Mesendoderm (in vitro differentiated cells): Measurements from ENCODE around the gene LRP11.
"Not testable (repeated sequence)": the region's sequence is repeated elsewhere in the genome, so short reads cannot be mapped to it uniquely, and the experiment has no call there.

Experiments used
- DNase-seq: peaks from one replicate; pipeline ENCODE4 v3.0.0; 2013
- H2AK5ac ChIP-seq: 2 replicates; pipeline ENCODE4 v1.6.1; 2013; ENCODE audit warnings: low read length, inconsistent platforms
- H2BK120ac ChIP-seq: 2 replicates; pipeline ENCODE4 v1.6.1; 2013; ENCODE audit warnings: low read depth, mild to moderate bottlenecking, low read length, moderate library complexity, mixed read lengths
- H2BK15ac ChIP-seq: replicated peaks from 2 replicates; pipeline ENCODE4 v1.6.1; 2013; ENCODE audit warnings: low read depth, mild to moderate bottlenecking, moderate library complexity
- H2BK5ac ChIP-seq: 2 replicates; pipeline ENCODE4 v1.6.1; 2013; ENCODE audit warnings: low read length, inconsistent platforms
- H3K18ac ChIP-seq: 2 replicates; pipeline ENCODE4 v1.6.1; 2013; ENCODE audit warnings: mild to moderate bottlenecking, low read length, mixed read lengths
- H3K23ac ChIP-seq: one replicate; pipeline ENCODE4 v1.6.1; 2013; ENCODE audit warnings: low read length
- H3K27ac ChIP-seq: 2 replicates; pipeline ENCODE4 v1.5.1; 2013; ENCODE audit warnings: low read depth, mild to moderate bottlenecking, inconsistent platforms, low read length, moderate library complexity
- H3K27me3 ChIP-seq: 2 replicates; pipeline ENCODE4 v1.6.1; 2013; ENCODE audit warnings: low read length, control low read depth, mild to moderate bottlenecking, inconsistent platforms; ENCODE audit not compliant: insufficient read depth, poor library complexity
- H3K36me3 ChIP-seq: 2 replicates; pipeline ENCODE4 v1.6.1; 2013; ENCODE audit warnings: low read length, inconsistent platforms; ENCODE audit not compliant: control insufficient read depth, insufficient read depth
- H3K4ac ChIP-seq: one replicate; pipeline ENCODE4 v1.6.1; 2013; ENCODE audit warnings: low read depth, mild to moderate bottlenecking, low read length, moderate library complexity
- H3K4me1 ChIP-seq: 2 replicates; pipeline ENCODE4 v1.6.1; 2013; ENCODE audit warnings: low read depth, low read length, inconsistent platforms; ENCODE audit not compliant: control insufficient read depth
- H3K4me2 ChIP-seq: 2 replicates; pipeline ENCODE4 v1.6.1; 2013; ENCODE audit warnings: low read length
- H3K4me3 ChIP-seq: 2 replicates; pipeline ENCODE4 v1.5.1; 2013; ENCODE audit warnings: mild to moderate bottlenecking, low read length
- H3K56ac ChIP-seq: one replicate; pipeline ENCODE4 v1.6.1; 2013; ENCODE audit warnings: low read length
- H3K79me1 ChIP-seq: 2 replicates; pipeline ENCODE4 v1.6.1; 2013; ENCODE audit warnings: low read length, inconsistent platforms
- H3K79me2 ChIP-seq: 2 replicates; pipeline ENCODE4 v1.6.1; 2013; ENCODE audit warnings: mild to moderate bottlenecking, low read length; ENCODE audit not compliant: control insufficient read depth, insufficient read depth
- H3K9ac ChIP-seq: 2 replicates; pipeline ENCODE4 v1.6.1; 2013; ENCODE audit warnings: low read length, inconsistent platforms
- H4K5ac ChIP-seq: one replicate; pipeline ENCODE4 v1.6.1; 2013; ENCODE audit warnings: low read length
- H4K8ac ChIP-seq: one replicate; pipeline ENCODE4 v1.6.1; 2013; ENCODE audit warnings: low read depth, mild to moderate bottlenecking, control low read depth, low read length, moderate library complexity
- WGBS: extraction: QIAGEN DNeasy Blood & Tissue Kit; methylation state at CpG from one replicate; pipeline ENCODE4 v1.1.7; 2013; ENCODE audit warnings: low lambda C conversion rate, missing lambda C conversion rate; ENCODE audit not compliant: insufficient coverage; ENCODE audit errors: extremely low coverage; 5-methylcytosine and 5-hydroxymethylcytosine counted together

The LRP11 gene

DNA sequence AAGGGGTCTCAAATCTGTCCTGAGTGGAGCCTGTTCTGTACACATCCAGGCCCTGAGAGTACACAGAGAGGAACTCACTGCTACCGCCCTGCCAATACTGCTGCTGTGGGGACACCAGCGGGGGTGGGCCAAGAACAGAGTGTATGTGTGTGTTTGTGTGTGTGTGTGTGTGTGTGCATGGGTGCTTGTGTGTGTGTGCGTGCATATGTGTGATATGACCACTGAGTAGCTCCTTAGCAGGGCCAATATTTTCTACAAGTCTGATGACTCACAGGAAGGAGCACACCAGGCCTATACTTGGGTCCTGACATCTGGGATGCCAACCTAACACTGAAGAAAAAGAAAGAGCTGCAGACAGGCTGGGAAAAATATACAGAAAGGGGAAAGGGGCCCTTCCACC is 32.3 kb upstream of the LRP11 start:
- H3K18ac ChIP-seq: no peak overlapping the region
- H3K27ac ChIP-seq: no peak overlapping the region
- H3K27me3 ChIP-seq: no peaks in the 10 kb centered on the region

DNA sequence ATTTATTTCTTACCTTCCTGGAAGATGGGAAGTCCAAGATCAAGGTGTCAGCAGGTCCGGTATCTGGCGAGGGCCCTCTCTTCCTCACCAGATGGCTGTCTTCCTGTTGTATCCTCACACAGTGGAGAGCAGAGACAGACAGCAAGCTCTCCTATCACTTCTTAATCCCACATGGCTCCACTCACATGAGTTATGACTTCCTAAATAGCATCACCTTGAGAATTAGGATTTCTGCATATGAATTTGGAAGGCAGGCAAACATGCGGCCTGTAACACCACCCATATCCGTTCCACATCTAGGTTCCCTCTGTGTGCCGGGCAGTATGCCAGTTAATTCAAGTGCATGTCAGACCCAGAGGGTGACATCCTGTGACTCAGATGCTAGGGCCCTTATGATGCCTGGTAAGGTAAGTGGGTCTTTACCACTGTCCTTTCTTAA is 31.7 kb upstream of the LRP11 start:
- no peak overlapping the region for H2BK15ac ChIP-seq
- no peak overlapping the region for H2BK5ac ChIP-seq
- no peak overlapping the region for H3K23ac ChIP-seq
- H2AK5ac ChIP-seq: no peak overlapping the region
- H3K79me1 ChIP-seq: no peaks in the 10 kb centered on the region
- H4K5ac ChIP-seq: no peak overlapping the region
- no peak overlapping the region for H3K4me2 ChIP-seq
- H3K4me3 ChIP-seq: no peak overlapping the region
- no peak overlapping the region for H3K56ac ChIP-seq
- no peaks in the 10 kb centered on the region for H3K36me3 ChIP-seq
- no peaks in the 10 kb centered on the region for H3K27me3 ChIP-seq
- no peak overlapping the region for H3K4ac ChIP-seq
- H3K4me1 ChIP-seq: no peaks in the 10 kb centered on the region
- no peaks in the 10 kb centered on the region for H3K79me2 ChIP-seq
- H4K8ac ChIP-seq: no peak overlapping the region
- no peak for DNase-seq
- no peak overlapping the region for H2BK120ac ChIP-seq
- H3K9ac ChIP-seq: no peak overlapping the region
- H3K18ac ChIP-seq: no peak overlapping the region
- no CpG with 5 or more reads among the region's 5 CpGs for WGBS
- no peak overlapping the region for H3K27ac ChIP-seq

More for the DNA sequence above, 32.3 kb upstream of the LRP11 start:
- no peak for DNase-seq
- no peaks in the 10 kb centered on the region for H3K79me2 ChIP-seq
- H3K4me3 ChIP-seq: no peak overlapping the region
- no peak overlapping the region for H3K9ac ChIP-seq
- no peak overlapping the region for H3K23ac ChIP-seq
- H3K4ac ChIP-seq: no peak overlapping the region
- no peaks in the 10 kb centered on the region for H3K36me3 ChIP-seq
- H2BK15ac ChIP-seq: no peak overlapping the region
- no peak overlapping the region for H3K4me2 ChIP-seq
- no peaks in the 10 kb centered on the region for H3K4me1 ChIP-seq
- no peak overlapping the region for H4K5ac ChIP-seq
- H2BK120ac ChIP-seq: no peak overlapping the region
- no peak overlapping the region for H2BK5ac ChIP-seq
- H3K56ac ChIP-seq: no peak overlapping the region
- no peak overlapping the region for H4K8ac ChIP-seq
- no peak overlapping the region for H2AK5ac ChIP-seq
- WGBS: no CpG with 5 or more reads among the region's 3 CpGs
- no peaks in the 10 kb centered on the region for H3K79me1 ChIP-seq

DNA sequence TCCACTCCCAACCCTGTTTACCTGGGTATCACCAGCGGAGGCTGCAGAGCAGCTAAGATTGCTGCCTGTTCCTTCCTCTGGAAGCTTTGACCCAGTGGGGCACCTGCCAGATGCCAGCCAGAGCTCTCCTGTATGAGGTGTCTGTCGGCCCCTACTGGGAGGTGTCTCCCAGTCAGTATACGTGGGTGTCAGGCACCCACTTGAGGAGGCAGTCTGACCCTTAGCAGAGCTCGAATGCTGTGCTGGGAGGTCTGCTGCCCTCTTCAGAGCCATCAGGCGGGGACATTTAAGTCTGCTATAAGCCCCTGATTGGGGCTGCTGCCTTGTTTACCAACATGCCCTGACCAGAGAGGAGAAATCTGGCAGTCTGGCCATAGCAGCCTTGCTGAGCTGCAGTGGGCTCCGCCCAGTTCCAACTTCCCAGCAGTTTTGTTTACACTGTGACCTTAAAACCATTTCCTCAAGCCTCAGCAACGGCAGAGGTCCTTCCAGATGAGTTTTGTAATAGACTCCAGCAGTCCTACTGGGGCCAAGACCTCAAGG is 31.0 kb upstream of the LRP11 start:
- Histone ChIP-seq H3K79me2 (no peaks in the 10 kb centered on the region), H3K4me2 (no peak overlapping the region), H3K4me3 (no peak overlapping the region), H3K27ac (no peak overlapping the region), H2BK120ac (no peak overlapping the region), H3K79me1 (no peaks in the 10 kb centered on the region), H3K56ac (no peak overlapping the region), H3K9ac (no peak overlapping the region), H3K36me3 (no peaks in the 10 kb centered on the region), H4K5ac (no peak overlapping the region), H4K8ac (no peak overlapping the region), H2AK5ac (no peak overlapping the region), H3K4ac (no peak overlapping the region), H2BK15ac (no peak overlapping the region), H3K23ac (no peak overlapping the region), H3K4me1 (no peaks in the 10 kb centered on the region), H3K18ac (no peak overlapping the region), H3K27me3 (no peaks in the 10 kb centered on the region), H2BK5ac (no peak overlapping the region)
- WGBS: no CpG with 5 or more reads among the region's 7 CpGs
- peak; percentile 27 for DNase-seq

GRCh38 chr6:149891864-149892263 is 27.7 kb upstream of the LRP11 start:
- H3K4me1 ChIP-seq, H4K8ac ChIP-seq, H3K18ac ChIP-seq, H3K79me2 ChIP-seq, H3K36me3 ChIP-seq, H3K4me2 ChIP-seq, H3K4me3 ChIP-seq, H3K27ac ChIP-seq, H3K4ac ChIP-seq, H2BK5ac ChIP-seq, H3K27me3 ChIP-seq, H2BK15ac ChIP-seq, H4K5ac ChIP-seq, H2BK120ac ChIP-seq, DNase-seq, H2AK5ac ChIP-seq, H3K56ac ChIP-seq, H3K23ac ChIP-seq, H3K79me1 ChIP-seq, H3K9ac ChIP-seq: not testable (repeated sequence)
- no CpG with 5 or more reads among the region's 6 CpGs for WGBS

- DNase-seq: no peak
- no peaks in the 10 kb centered on the region for H3K4me1 ChIP-seq
These were observed 27.1 kb upstream of the LRP11 start for GRCh38 chr6:149891259-149891658.

DNA sequence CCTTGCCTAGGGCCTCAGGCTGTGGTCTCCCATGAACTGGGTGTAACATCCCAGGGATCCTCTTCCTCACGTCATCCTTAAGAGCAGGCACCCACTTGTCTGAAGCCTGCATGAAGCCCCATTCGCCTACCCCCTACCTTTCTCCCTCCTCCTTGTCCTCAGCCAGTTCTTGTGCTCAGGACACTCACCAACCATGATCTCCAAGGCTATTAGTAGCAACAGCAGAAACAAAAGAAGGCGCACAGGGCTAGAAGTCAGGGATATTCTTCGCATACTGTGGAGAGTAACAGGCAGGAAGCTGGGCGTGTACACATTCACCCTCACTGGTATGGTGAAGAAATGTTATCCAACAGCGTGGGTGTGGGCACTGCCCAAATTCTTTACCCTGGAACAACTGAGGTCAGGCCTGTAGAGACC is 26.5 kb upstream of the LRP11 start:
- no peak overlapping the region for H4K5ac ChIP-seq
- H4K8ac ChIP-seq: no peak overlapping the region
- no peaks in the 10 kb centered on the region for H3K79me2 ChIP-seq
- no peaks in the 10 kb centered on the region for H3K36me3 ChIP-seq
- H2BK15ac ChIP-seq: no peak overlapping the region
- H3K4me2 ChIP-seq: no peak overlapping the region
- H3K27ac ChIP-seq: no peak overlapping the region
- WGBS: no CpG with 5 or more reads among the region's 6 CpGs
- H2BK5ac ChIP-seq: no peak overlapping the region
- H2AK5ac ChIP-seq: no peak overlapping the region
- no peaks in the 10 kb centered on the region for H3K79me1 ChIP-seq
- no peak overlapping the region for H3K9ac ChIP-seq
- no peak overlapping the region for H3K23ac ChIP-seq
- no peak overlapping the region for H3K4ac ChIP-seq
- H3K18ac ChIP-seq: no peak overlapping the region
- no peak overlapping the region for H2BK120ac ChIP-seq
- H3K27me3 ChIP-seq: no peaks in the 10 kb centered on the region
- no peak overlapping the region for H3K4me3 ChIP-seq
- H3K4me1 ChIP-seq: no peaks in the 10 kb centered on the region
- DNase-seq: no peak
- H3K56ac ChIP-seq: no peak overlapping the region

More at GRCh38 chr6:149891259-149891658, 27.1 kb upstream of the LRP11 start:
- no peaks in the 10 kb centered on the region for H3K79me1 ChIP-seq
- no peak overlapping the region for H3K4ac ChIP-seq
- no peak overlapping the region for H3K56ac ChIP-seq
- H2BK5ac ChIP-seq: no peak overlapping the region
- H3K4me3 ChIP-seq: no peak overlapping the region
- H2BK120ac ChIP-seq: no peak overlapping the region
- H3K27ac ChIP-seq: no peak overlapping the region
- no peak overlapping the region for H3K23ac ChIP-seq
- H3K9ac ChIP-seq: no peak overlapping the region
- no CpG with 5 or more reads among the region's 3 CpGs for WGBS
- no peak overlapping the region for H3K18ac ChIP-seq
- H3K36me3 ChIP-seq: no peaks in the 10 kb centered on the region
- H3K27me3 ChIP-seq: no peaks in the 10 kb centered on the region
- H3K79me2 ChIP-seq: no peaks in the 10 kb centered on the region
- no peak overlapping the region for H2BK15ac ChIP-seq
- H3K4me2 ChIP-seq: no peak overlapping the region
- no peak overlapping the region for H2AK5ac ChIP-seq
- no peak overlapping the region for H4K8ac ChIP-seq
- H4K5ac ChIP-seq: no peak overlapping the region
